GM21786 (cell line): ENCODE results near the gene LRRC55.

Source experiments
- ATAC-seq: cut with Tn5 transposase; IDR thresholded peaks from one replicate; pipeline ENCODE4 v1.9.1; 2021; ENCODE audit not compliant: unreplicated experiment

LRRC55 gene

DNA sequence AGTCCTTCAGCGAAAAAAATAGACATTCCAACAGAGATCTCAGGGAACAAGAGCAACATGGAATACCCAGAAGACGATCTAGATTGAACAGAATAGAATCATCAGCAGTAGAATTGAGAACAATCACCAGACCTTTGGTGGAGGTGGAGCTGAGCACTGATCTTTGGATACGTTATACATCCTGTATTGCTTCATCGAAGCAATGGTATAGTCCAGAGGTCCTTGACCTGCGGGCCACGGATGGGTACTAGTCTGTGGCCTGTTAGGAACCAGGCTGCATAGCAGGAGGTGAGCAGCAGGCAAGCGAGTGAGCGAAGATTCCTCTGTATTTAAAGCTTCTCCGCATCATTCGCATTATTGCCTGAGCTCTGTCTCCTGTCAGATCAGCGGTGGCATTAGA lies 17.6 kb downstream of the LRRC55 start:
- no peak for ATAC-seq

DNA sequence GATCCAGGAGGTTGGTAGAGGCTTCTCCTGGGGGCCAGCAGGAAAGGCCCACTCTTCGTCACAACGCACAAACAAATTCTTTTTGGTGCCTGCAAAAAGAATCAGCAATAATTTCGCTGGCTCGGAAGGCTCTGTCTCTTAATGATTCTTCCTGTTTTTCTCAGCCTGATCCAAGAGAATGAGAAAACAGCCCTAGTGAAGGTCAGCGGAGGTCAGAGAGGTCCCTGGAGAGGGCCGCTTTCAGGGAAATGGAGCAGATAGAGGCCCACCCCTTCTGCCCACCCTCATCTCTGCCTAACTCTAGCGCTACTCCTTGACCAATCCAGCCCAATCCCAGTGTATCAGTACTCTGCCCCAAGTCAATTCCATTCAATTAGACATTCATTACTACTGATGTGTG lies 19.2 kb downstream of the LRRC55 start:
- no peak for ATAC-seq

DNA sequence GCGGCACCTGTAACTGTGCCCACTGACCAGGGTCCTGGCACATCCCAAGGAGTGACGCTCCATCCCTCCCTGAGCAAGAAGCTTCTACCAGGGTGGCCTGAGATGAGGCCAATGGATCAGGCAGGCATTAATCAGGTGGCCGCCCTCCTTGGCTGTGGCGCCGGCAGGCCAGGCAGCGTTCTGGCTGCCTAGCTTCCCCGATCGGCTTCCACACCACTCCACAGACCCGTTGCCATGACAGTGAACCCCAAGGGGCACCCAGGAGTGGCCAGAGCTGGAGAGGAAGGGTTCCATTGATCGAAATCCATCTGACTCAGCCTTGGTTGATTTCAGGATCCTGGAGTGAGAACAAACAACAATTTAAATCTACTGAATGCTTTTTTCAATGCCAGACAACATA lies 20.5 kb downstream of the LRRC55 start:
- ATAC-seq, result no peak

DNA sequence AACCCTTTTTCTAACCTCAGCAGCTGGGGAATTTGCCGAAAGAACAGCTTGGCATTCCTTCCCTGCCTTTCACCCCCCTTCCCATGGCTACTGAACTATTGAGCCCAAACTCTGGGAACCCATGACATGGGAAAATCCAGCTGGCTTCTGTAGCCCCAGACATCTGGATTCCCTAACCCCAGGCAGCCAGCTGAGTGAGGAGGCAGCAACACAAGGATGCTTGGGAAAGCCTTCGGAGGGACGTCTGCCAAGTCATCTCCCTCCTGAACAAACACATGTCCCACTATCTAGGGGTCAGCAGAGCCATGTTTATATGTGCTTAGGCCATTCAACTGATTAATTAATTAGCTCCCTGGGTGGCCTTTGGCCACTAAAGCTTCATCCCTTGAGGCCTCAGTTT lies 21.6 kb downstream of the LRRC55 start:
- ATAC-seq, result no peak

DNA sequence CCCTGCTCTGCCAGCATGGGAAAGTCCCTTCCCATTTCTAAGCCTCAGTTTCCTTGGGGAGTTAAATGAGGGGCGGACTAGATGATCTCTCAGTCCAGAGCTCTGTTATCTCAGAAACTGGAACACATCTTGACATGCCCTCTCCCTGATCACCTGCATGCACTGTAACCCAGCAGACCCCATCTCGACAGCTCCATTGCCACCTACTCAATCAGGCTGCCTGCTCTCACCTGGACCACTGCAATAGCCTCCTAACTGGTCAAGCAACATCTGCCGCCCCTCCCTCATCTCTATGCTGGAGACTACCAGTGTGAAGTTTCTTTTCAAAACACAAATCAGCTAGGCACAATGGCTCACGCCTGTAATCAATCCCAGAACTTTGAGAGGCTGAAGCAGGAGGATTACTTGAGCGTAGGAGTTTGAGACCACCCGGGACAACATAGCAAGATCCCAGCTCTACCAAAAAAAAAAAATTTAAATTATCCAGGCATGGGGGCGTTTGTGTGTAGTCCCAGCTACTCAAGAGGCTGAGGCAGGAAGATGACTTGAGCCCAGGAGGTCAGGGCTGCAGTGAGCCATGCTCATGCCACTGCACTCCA lies 22.2 kb downstream of the LRRC55 start:
- ATAC-seq, result no peak

DNA sequence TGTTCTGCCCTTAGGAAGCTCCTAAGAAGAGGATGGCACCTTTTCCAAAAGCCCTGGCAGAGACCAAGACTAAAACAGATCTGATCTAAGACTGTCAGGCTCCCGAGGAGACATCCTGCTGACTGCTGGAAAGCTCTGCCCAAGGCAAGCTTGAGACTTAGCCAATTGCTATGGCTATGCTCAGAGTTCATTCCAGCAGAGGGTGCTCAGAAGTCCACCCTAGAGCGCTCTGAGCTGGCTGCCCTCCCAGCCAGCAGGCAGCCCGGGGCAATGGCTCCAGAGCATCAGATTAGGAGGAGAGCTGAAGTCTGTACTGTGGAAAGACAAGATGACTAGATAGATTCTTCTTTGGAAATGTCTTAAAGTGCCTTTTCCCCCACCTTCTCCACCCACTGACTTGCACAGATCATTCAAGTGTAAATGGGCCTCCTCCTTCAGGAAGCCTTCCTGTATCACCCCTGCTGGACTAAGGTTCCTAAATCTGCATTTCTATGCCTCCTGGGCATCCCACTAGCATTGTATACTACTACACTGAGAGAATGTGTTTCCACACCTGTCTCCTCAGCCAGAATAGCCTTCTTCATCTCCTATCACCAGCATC lies 23.4 kb downstream of the LRRC55 start:
- no peak for ATAC-seq

DNA sequence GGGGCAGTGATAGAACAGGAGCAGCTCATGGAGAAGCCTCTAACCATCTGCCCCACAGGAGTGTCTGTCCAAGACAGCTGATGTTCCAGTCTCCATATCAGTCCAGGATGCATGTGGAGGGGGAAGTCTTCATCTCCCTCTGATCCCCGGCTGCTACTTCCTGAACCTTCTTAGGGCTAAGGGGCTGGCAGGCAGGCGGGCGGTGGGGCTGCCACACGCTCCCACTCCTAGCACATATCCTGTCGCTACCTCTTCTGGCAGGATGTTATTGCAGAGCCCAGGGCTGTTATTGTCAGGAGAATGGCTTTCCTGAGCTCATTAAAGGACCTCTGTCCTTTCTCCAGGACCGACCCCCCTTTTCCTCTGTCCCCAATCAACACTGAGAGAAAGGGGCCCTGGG lies 25.4 kb downstream of the LRRC55 start:
- ATAC-seq, result no peak

DNA sequence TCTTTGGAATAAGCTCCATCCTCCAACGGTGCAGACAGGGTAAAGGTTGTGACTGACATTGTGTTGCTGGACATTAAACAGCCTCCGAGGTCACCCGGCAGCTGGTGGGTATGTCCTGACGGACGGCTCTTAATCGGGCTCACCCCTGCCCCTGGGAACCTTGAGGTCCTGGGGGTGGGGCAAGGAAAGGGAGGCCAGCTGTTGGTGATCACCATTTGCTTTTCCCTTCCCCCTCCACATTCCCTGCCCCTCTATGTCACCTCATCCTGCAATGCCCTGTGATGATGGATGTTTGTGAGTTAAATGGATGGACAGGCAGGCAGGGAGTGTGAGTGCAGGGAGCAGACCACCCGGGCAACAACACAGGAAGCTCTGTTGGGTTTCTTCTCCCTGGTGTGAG lies 29.0 kb downstream of the LRRC55 start:
- ATAC-seq, result no peak

DNA sequence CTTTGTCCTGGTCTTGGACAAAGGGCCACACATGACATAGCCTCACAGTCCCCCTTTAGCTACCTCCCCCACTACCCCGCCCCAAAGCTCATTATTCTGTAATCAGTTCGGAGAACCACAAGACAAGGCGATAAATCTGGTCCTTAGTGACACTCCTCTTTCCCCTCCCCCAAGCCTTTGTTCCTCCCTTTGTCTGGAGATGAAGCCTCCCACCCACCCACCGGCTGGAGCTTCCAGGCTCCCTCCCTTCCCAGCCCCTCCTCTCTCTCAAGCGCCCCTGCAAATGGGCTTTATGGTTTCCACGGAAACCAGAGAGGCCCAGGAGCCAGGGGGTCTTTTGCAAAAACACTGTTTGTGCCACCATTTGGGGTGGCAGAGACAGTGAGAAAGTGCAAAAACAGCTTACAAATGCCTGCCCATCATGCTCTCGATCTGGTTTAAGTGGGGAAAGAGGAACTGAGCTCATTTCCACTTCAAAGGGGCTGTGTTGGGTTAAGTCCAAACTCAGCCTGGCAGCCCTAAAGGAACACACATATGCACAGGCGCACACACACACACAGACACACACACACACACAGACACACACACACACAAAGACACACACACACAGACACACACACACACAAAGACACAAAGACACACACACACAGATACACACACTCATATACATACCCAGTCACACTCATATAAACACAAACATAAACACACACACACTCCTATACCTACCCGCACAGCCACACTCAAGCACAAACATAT lies 31.8 kb downstream of the LRRC55 start:
- no peak for ATAC-seq

DNA sequence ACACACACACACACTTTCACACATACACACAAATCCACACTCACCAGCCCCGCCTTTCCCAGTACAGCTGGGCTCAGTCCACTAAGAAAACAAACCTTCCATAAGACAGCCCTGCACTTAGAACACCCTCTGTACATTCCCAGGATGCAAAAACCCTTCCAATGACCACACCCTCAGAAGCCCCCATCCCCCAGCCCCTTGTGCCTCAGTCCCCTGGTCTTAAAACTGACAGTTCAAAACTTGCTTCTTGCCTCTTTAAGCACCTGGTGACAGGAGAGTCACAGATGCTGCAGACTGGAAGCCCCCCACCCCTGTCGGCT lies 32.3 kb downstream of the LRRC55 start:
- ATAC-seq, result no peak

DNA sequence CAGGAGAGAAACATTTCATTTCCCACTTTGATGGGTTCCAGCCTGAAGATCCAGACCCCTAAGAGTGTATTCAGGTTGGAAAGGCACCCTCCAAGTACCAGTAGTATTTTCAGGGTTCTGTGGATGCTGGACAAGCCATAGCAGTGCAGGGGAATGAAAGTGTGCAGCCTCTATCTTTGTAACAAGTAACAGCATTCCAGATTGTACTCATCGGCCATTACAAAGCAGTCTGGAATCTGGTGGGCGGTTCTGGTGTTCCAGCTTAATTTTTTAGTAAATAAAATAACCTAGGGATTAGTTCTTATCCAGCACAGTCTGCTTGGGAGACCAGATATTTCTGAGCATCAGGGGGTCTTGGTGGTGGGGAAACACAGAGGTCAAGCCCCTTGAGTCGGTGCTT lies 32.7 kb downstream of the LRRC55 start:
- ATAC-seq, result no peak

DNA sequence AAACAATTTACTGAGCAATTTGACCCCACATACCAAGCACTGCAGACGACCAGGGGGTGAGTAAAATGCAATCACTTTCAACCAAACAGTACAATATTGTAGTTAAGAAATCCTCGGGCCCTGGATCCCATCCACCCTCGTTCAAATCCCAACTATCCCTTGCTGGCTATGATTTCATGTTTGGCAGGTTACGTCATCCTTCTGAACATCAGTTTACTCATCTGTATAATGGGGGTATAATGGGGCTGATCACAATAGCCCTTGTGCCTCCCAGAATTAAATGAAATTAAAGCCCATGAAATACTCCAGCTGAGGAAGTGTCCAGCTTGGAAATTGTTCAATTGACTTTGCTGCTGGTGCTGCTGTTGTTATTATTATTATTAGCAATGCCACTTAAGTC lies 34.7 kb downstream of the LRRC55 start:
- ATAC-seq, result no peak

DNA sequence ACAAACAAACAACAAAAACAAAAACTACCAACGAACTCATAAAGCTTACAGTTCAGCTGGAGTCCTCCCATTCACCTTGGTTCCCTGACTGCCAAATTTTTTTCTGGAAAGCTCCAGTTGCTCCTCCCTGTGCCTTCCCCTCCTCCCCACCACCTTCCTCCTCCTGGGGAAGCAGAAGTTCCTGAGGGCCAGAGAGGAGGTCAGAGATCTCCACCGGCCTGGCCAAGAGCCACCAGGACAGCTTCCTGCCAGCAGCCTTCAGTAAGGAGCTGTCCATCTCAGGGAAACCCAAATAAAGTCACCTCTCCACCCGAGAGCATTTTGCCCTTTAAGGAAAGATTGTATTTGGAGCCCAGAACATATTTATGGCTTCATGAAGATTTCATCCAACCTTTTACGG lies 35.3 kb downstream of the LRRC55 start:
- ATAC-seq, result no peak

DNA sequence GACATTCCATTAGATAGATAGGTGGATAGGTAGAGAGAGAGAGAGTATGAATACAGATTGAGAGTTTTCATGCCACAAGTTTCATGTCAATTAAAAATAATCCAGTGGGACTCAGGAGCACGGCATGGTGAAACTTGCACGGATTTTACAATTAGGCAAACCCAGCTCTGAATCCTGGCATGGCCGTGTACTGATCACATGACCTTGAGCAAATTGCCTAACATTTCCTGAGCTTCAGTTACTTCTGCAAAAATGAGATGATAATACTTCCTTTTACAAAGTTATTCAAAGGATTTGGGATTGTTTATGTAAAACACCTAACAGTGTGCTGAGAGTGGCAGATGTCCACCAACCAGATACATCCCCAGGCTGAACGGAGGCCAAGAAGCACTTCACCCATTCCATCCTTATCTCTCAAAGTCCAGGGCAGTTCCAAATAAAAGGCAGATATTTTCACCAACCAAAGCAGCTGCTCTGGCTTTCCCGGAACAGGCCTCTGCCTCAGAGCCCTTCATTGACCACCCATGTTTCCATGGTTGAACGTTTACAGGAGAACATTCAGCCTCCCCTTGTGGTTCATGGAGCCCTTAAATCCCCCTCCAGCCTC lies 37.4 kb downstream of the LRRC55 start:
- no peak for ATAC-seq

DNA sequence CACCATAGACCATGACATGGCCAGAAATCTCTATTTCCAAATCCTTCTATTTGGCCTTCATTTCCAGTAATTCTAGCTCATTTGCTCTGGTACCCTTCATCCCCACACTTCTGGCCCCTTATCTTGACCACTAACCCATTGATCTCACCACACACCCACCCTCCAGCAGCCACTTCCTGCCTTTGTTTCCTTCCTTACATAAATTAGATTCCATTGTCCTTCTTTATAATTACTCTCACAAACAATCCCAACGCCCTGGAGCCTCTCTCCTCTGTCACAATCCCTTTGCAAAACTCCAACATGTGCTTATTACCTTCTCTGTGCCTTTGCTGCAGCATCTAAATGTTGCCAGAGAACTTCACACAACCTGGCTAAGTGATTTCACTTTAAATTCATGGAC lies 40.5 kb downstream of the LRRC55 start:
- ATAC-seq, result no peak

DNA sequence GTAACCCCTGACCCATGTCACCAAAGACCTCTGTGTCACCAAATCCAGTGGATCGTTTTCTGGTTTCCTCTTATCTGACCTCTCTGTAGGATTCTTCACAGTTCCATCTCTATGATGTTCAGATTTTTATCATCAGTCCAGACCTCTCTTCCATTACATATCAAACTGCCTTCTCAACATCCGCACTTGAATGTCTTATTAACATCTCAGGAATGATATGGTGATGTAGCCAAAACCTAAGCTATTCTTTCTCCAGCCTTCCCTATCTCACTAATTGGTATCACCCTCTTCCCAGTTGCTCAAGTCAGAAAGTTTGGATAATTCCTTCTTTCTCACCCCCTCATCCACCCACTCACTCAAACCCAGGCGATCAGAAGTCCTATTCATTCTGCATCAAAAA lies 41.8 kb downstream of the LRRC55 start:
- no peak for ATAC-seq

DNA sequence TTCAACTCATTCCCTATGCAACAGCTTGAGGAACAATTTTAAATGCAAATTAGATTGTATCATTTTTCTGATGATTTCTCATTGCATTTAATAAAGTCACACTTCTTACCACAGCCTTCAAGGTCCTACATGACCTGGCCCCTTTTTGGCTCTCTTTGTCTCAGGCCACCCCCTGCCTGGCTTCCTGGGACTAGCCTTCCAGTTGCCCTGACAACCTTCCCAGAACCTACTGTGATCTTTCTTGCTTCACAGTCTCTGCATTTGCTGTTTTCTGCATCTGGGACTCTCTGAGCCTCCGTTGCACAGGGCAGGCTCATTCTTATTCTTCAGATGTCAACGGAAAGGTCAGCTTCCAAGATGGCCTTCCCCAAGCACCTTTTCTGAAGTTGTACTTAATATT lies 42.4 kb downstream of the LRRC55 start:
- no peak for ATAC-seq

DNA sequence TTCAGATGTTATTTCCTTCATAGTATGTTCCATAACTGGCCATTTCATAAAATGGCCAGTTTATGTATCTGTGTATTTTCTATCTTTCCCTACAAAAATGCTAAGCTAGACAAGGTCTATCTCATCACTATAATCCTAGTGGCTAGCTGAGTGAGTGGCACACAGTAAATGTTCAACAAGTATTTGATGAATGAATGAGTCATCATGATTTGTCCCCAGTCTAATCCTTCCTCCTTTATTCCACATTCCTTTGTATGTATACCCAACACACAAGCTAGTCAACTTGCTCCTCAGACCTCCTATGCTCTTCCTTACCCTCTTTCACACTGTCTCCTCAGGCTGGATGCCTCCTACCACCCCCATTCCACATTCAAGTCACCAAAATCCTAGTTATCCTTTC lies 42.8 kb downstream of the LRRC55 start:
- no peak for ATAC-seq

DNA sequence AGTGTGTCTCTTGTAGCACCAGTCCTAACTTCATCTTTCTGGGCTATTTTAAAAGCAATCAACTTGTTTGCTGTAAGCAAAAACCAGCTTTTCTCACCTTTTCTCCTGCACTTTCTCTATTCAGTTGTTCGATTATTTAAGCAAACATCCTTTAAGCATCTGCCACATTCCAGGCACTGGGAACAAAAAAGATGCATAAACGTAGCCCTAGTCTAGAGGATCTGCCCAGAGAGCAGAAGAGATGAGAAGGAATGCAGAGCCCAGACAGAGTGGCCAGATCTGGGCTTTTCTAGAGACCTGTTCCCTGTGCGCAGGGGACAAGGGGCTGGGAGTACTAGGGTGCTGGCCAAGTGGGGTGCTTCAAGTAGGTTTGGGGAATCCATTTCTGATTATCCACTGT lies 46.8 kb downstream of the LRRC55 start:
- no peak for ATAC-seq

DNA sequence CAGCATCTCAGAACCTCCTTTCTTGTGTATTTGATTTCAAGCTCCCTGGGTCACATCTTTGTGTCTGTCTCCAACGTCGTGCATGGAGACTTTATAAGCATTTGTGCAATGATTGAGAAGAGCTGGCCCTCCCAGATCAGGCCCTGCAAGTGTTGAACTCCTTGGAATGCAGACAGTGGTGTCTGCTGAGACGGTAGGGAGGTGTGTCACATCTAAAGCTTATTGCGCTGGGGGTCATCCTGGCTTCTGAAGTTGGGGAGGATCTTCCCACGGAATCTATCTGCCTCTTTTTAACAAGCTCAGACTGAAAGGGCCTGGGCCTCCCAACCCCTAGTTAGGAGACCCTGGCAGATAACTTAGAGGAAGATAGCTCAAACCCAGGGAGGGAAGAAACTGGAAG lies 48.6 kb downstream of the LRRC55 start:
- no peak for ATAC-seq

DNA sequence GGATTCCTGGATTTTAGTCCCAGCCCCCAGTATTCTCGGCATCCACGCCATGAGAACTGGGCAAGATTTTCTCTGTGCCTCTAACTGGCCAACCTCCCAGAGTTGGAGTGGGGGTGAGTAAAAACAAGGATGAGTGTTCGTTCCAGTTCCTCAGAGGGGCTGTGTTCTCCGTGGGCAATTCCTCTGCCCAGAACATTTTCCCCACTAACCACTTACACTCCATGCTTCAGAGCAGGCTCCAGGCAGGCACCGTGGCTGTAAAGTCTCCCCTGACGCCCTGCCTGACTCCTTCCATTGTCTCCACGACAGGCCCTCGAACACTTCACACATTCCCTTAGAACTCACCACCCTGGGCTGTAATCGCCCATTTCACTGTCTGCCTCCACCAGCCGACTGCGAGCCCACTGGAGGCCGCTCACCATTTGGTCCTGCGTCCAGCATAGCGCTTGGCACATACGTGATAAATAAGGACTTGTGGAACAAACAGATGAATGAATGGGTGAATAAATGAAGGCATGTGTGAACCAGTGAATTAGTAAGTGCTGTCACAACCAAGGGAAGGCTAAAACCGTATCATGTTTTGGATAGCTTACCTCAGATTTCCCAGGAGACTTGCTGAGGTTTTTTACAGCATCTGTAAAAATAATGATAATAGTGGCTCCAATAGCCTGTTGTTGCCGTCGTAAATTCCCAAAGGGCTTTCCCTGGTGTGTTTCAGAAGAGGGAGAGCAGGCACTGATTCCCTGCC lies 49.2 kb downstream of the LRRC55 start:
- no peak for ATAC-seq
